Stimulated activated CD8-positive, alpha-beta memory T cell treated with anti-CD3 and anti-CD28 coated beads, Interleukin-7, amount 100 ng/mL, for 4 hours (primary cell): ENCODE measurements around the gene ZHX3.

Experiments
- DNase-seq, 2 donors: peaks; one replicate each; pipeline ENCODE4 v3.0.0-alpha.2; 2020; ENCODE audit warnings: low read depth in 2 of 2

ZHX3 gene

DNA sequence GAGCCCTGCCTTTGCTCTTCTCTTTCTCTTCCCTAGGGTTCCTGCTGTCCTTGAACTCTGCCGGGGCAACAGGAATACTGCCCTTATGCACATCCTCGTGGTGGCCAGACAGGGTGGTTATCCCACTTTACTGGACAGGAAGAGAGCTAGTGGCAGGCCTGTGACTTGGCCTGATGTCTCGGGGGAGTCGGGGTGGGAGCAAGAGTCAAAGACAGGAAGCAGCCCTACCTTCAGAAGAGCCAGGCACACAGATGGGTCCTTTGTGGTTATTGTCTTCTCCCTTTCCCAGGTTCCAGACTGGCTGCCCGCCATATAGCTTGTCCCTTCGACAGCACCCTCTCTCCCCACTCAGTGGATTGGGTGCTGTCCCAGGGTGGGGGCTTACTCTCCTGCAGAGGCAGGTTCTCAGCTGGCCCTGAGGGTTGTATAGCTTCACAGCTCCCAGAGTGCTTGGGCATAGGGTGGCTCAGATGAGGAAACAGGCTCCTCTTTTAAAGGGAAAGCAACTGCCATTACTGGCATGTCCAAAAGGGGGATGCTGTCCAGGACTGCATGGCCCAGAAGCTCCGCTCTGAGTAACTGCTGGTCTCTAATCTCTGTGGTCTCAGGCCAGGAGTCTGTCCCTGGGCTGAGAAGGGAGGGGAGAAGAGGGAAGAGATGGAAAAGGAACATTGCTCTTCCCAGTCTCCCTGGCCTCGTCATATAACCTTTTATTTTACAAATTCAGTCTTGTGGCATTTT is 162.9 kb downstream of the ZHX3 start:
- no peak for DNase-seq

DNA sequence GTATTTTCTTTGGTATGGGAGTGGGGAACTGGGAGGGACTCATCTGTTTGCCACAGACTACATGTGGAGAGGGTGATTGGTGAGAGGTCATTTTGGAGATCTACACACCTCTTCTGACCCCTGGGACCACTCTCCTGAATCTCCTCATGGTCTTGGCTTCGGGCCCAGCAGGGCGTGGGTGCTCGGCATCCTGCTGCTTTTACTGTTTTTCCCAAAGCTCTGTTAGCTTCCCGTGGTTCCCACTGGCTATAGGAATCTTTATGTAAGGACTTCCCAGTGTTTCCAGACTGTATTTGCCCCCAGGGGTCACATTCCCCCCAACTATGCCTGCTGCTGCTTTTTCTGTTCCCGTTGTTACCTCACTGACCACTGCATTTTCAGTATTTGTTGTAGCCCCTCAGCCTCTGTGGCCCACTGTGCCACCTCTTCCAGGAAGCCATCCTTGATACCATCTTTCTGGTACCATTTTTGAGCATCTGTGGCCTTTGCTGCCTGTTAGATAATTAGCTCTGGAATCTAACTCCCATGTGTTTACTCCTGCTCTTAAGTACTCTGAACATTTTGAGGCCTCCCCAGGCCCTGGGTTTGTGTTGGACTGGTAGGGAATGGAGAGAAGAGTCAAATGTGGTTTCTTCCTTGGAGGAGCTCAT is 165.3 kb downstream of the ZHX3 start:
- no peak for DNase-seq

DNA sequence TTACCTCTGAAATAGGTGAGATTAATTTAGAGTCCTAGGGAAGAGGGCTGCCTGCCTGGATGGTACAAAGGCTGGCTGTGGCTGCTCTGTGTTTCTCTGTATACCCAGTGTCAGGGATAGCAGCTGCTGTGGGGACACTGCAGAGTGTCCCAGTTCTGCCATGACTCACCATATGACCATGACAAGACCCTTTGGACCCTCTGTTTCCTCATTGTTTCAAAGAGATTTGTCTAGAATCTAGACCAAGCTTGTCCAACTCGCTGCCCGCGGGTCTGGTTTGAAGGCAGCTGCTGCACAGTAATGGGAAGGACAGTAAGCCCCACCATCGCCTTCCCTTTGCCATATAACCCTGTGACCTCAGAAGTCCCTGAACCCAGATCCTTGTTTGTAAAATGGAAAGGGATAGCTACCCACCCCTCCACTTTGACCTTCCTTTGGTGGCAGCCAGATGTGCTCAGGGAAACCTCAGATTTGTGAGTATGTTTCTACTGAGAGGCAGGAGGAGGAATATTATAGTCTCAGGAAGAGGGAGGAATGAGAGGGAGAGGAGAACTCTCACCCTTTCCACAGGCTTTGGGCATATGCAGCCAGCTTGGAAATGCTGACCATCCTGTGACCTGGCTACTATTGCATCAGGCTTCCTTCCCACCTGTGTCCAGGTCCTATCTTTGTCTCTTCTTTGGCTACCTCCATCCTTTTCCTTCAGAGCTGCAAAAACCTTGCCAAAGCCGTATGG is 166.2 kb downstream of the ZHX3 start:
- no peak for DNase-seq

DNA sequence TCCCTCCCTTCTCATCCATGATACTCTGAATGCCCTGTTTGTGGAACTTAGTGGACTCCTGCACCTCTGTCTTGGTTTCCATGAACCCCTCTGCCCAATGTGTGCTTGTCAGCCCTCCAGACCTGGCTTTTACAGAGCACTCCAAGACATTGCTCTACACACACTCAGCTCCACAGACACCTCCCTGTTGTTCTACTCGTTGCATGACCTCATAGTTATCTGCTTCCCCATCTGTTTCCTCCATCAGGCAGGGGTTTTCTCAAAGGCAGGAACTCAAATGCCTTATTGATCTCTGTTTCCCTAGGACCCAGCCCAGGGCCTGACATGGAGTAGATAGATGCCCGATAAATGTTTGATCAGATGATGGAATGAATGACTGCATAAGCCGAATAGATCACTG is 166.9 kb downstream of the ZHX3 start:
- no peak for DNase-seq

DNA sequence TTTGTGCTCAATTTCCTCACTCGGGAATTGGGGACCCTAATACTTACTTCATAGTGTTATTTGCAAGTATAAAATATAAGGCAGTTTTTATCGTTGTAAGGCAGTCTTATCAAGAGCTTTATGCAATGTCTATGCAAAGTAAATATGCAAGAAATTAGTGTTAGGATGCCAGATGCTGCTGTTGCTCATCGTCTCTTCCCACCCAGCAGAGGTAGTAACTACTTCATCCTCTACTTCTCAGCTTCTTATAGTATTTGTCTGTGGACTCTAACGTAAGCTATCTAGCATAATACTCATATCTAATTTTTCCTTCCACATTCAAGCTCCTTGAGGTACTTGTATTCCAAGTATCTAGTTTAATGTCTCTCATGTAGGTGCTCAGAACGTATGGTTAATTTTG is 168.6 kb downstream of the ZHX3 start:
- DNase-seq, result no peak

DNA sequence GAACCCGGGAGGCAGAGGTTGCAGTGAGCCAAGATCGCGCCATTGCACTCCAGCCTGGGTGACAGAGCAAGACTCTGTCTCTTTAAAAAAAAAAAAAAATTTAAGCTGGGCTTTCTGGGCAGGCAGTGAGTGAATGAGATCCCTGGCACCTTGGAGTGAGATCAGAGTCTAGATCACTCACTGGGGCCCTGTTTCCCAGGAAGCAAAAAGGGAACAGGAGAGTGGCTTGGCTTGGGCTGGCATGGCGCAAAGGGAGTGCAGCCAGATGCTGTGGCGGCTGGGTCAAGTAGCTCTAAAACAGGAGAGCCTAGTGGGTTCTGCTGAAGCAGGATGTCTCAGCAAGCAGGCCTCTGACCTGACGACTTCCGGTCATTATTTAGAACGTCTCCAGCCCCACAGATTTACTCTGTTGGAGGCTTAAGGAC is 169.8 kb downstream of the ZHX3 start:
- DNase-seq, result no peak

DNA sequence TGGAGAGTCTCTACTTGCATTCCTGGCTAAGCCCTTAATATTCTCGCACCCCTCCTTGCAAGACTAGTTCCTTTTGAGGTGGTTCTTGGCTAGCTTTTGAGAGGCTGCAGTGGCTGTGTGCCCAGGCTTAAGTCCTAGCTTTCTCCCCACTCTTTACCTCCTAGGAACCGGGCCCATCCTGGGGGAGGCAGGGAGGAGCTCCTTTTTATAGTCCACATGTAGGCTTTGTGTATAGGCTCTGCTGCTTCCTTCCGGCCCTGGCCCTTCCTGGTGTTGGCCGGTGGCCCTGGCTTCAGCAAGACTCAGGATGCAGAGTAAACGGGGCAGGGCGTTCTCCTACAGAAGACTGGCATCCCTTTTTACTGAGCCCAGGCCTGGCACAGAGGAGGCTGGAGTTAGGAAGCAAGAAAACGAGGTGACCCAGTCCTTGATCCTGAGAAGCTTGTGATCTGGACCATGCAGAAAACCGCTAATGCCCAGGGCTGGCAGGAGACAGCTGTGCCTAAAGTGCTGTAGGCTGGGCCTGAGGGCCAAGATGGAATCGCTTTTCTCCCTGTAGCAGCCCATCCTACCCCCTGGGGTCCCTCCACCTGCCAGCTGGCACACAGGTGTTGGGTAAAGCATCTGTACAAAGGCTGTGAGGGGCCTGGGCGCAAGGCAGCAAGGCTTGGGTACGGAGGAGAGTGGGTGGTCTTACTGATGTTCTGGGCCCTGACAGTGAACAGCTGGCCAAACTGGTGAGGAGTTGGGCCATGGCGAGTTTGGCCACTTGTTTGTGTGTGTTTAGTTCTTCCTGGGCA is 171.5 kb downstream of the ZHX3 start:
- no peak for DNase-seq

DNA sequence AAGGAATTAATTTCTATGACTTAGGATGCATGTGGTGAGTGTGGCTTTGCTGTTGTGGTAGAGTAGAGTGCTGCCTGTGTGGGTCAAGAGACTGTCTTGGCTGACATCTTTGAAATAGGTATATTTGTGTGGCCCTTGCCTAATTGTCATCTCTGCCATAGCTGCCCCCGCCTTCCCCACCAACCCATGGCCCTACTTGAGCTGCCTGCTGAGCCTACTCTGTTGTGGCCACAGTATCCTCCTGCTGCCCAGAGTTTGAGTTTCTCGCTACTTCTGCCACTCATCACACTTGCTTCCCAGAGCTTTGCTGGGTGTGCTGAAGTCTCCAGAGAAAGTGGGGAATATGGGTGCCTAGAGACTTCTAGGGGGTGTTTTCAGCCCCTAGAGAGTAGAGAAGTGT is 172.2 kb downstream of the ZHX3 start:
- DNase-seq, result no peak

DNA sequence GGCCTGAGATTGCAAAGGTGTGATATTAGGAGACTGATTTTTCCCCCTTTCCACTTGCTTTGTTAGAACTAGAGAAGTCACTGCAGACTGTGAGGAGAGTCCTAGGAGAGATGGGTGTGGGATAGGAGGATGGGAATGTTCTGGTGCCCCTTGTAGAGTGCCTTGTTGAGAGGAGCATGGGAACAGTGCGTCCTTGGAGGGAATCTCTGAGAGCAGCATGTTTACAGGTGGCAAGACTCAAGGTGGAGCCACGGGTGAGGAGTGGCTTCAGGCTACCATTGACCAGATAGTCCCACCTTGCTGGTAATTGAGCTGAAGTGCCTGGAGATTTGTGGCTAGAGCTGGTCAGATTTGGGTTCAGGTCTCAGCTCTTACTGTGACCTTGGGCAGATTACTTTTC is 174.2 kb downstream of the ZHX3 start:
- no peak for DNase-seq

DNA sequence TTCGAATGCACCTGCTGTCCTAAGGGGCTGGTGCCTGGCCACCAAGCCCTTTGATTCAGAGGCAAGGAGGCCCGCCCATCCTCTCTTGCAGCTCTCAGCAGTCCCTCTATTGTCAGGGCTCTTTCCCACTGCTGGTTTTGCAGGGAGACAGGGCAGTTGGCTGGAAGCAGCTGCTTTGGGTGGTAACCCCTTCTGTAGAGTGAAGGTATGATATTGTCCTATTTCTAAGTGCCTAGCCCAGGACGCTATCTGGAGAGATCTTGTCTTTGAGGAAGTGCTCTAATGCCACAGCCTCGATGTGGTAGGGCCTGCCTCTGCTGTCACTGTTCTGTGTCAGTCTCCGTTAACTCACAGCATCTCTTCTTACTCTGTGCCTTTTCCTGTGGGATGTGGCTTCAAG is 174.6 kb downstream of the ZHX3 start:
- no peak for DNase-seq

DNA sequence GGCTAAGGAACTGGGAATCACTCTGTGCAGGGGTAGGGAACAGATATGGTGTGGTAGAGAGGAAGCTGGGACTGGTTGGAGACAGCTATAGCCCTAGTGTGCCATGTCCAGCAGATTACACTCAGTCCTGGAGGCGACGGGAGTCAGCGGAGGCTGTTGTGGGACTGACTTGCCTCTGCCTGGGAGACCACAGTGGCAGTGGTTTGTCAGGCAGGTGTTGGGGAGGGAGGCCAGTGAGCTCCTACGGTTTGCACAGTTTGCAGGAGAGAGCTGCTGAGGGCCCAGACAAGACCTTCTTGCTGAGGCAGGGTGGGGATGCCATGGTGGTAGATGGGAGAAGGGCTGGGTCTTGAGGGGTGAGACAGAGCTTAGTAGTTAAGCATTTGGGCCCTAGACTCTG is 175.3 kb downstream of the ZHX3 start:
- DNase-seq, result no peak

DNA sequence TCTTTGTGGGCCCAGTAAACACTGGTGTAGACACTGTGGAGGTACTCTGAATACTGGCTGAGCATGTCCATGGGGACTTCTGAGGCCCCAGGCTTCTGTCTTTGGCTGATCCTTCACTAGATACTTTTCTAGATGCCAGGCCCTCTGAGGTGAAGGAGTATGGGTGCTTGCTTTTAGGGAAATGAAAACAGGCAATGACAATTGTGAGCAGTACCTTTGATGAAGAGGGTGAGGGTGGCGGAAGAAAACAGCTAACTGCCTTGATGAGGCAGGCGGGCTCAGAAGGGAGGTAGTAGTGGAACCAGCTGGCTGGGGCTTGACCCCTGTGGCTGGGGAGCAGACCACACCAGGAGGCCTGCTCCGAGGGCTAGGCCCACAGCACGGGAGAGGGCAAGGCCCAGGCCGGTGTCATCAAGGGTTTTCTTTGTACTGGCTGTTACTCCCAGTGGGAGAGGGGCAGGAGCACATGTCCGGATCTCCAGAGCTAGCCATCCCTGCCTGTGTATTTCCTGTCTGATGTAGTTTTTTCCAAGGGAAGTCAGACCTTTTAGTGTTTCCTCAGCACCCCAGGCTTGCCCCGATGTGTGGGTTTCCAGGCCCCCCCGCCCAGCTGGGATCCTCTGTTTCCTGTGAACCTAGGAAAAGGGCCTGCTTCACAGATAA is 176.2 kb downstream of the ZHX3 start:
- no peak for DNase-seq

DNA sequence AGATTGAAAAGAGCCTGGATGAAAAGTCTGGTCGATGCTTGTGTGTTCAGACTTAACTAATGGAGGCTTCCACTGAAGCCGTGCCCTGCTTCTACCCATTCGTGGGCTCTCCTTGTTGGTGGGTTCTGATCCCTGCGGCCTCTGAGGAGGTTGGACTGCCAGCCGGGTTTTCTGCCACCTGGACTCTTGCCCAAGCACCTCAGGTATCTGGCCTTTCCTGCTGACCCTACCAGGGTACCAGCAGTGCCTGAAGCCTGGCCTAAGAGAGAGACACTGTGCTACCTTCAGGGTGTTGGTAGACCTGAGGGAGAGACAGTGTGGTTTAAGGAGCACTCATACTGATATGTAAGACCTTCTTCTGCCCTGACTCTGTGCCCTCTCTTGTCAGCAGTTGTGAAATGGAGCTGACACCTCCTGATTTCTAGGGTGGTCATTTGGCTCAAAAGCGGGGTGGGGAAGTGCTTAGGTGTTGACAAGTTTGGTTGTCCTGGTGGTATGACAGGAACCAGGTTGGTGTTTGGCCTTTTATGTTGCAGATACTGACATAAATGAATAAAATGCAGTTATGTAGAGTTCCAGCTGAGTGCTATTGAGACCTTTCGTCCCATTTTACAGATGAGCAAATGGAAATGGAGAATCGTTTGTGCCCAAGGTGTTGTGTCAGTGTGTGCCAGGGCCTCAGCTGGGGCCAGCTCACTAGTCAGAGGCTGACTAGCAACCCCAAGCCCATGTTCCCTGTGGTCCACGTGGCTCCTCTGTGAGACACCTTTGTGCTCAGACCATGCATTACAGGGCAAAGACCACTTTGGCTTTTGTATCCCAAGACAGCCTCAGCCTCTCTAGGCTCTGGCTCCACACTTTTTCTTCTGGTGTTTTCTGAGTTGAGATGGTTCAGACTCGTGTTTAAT is 177.1 kb downstream of the ZHX3 start:
- no peak for DNase-seq

DNA sequence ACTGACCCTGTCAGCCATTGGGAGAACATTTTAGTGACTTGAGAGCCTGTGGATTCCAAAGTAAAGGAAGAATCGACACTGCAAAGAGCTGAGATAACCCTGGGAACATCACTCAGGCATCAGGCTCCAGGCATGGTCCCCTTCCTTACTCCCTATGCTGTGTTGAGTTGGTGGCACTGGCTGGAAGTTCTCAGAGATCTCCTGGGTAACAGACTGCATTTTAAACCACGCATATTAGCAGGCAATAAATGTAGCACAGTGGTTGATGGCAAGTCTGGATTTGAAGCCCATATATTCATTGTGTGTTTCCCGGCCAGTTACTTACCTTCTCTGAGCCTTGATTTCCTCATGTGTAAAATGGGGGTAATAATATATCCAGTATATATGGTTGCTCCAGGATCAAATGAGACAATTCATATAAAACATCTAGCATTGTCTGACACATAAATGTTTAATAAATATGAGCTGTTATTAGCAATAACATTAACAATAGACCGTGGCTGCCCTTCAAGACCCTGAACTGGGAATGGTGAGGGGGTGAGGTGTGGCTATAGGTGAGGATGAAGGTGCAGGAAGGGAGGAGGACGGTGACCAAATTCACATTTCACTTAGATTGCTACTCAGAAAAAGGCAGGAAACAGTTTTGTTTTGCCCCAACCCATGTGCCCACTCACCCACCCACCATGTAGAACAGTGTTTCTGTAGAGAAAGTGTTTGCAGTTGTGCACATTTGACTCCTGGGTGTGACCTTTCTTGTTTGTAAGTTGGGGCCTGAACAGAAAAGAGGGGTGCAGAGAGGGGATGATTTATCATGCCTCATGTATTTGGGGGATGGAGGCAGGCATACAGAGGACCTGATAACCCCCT is 178.1 kb downstream of the ZHX3 start:
- DNase-seq, result no peak

DNA sequence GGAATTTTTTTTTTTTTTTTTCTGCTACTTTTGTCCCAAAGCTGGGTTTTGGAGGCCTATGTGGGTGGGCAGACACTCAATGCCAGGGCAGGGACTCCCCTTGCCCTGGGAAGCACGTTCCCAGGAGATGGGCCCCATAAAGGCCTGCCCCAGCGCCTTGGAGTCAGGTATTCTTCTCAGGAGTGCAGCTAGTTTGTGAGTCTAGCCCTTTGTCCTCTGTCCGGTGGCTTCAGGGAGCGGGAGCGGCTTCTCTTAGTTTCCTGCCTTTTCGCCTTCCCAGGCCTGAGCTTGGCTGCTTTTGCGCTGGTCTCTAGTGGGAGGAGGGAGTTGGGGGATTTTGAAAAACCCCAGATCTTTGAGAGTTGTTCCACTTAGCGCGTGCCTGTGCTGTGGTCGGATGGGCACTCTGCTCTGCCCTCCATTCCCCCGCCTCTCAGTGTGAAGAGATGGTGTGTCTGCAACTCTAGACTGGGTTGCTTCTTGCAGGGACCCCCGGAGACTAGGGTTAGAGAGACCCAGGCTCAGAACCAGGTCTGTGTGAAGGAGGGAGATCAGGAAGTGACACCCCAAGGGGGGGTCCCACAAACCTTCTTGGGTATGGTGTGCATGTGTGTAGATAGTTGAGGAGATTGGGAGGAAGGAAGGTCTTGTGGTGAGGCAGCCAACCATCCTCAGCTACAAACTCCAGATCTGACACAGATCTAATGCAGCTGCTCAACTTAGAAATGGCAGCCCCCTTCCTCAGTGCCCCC is 178.9 kb downstream of the ZHX3 start:
- peak in 1 of 2 donors; percentile 31 for DNase-seq

DNA sequence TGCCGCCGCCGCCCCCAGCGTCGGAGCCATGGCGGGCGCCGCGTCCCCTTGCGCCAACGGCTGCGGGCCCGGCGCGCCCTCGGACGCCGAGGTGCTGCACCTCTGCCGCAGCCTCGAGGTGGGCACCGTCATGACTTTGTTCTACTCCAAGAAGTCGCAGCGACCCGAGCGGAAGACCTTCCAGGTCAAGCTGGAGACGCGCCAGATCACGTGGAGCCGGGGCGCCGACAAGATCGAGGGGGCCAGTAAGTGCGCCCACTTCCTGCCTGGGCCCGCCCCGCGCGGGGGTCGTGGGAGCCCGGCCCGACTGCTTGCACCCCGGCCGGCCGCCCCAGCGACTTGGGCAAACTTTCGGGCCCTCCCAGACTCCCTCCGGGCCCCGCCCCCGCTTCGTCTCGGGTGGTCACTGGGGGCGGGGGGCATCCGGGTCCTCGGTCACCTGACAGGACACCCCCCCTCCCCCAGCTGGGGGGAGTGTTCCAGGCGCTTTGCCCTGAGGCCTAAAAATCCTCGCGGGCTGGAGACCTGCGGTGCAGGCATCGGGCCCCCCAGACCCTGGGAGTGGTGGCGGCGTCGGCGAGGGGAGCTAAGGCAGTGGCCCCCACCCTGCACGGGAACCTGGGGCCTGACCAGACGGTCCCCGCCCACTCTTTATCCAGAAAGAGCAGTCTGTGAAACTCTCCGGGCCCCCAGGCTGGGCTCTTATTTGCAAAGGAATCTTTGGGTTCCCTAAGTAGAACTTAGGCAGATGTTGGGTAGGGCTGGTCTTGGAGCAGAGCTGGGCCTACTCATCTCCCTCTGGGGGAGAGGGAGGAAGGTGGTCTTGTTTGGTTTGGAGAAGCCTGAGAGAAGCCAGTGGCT is 179.7 kb downstream of the ZHX3 start:
- DNase-seq, result peak in 1 of 2 donors; percentile 47

DNA sequence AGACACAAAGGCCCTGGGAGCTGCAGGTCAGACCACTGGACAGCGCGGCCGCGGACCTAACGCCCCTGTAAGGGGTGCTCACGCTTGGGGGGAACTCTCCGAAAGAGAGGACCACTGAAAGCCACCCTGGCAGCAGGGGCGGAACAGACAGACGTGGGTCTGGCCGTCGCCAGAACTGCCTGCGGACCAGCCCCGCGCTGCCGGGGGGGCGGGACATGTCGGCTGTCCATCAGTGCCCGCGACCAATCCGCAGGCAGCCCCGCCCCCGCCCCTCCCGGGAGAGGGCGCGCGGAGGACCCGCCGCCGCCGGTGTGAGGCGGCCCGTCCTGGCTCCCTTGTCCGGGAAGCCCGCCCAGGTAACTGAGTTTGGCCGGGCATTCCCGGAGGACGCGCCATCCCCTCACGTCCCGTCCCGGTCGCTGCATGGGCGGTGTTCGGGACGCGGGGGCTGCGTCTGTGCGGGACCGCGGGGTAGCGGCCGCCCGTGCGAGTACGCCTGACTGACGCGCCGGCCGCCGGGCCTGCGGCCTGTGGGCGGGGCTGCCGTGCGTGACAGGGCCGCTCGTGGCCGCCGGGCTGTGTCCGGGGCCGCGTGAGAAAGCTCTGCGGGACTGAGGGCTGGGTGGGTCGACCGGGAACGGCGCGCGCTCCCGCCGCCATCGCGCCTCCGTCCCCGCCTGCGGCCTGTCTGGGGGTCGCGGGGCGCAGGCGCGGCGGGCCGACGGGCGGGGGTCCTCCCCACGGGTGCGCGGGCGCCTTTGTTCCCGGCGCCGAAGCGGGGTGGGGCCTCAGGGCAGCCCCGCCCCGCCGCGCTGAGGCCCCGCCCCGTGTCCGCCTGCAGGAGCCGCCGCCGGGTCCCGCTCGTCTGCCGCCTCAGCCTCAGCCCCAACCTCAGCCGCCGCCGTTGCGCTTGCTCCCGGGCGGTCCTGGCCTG is 180.6 kb downstream of the ZHX3 start, which contains the start of gene PLCG1:
PLCG1 (plus strand) TSS at position 864 of the 934 bp plus-strand sequence. CDS start 99 bp downstream, outside the sequence.
- DNase-seq, result peak; percentile 61 to 81
